Activated CD4-positive, CD25-positive, alpha-beta regulatory T cell treated with anti-CD3 and anti-CD28 coated beads, Interleukin-2, amount 50 U/mL, for 24 hours (primary cell): ENCODE data around the gene CDKN2D.
"Not testable (repeated sequence)": the region's sequence is repeated elsewhere in the genome, so short reads cannot be mapped to it uniquely, and the experiment has no call there.

Source experiments
- ATAC-seq, 2 donors: fragments of 150-1000 bp; cut with Tn5 transposase; one replicate each; pipeline ENCODE4 v1.10.0; 2021; ENCODE audit warnings: mild to moderate bottlenecking in 1 of 2, moderate library complexity in 1 of 2

CDKN2D gene

GRCh38 chr19:10580979-10581631, 12.3 kb upstream of the CDKN2D start:
- peak; percentile 90 to 93 for ATAC-seq

- ATAC-seq, result no peak
Measured at GRCh38 chr19:10577951-10578350, 9.2 kb upstream of the CDKN2D start.

GRCh38 chr19:10575011-10575716, 6.4 kb upstream of the CDKN2D start:
- no peak for ATAC-seq

GRCh38 chr19:10574462-10574861, 5.7 kb upstream of the CDKN2D start:
- no peak for ATAC-seq

GRCh38 chr19:10573793-10574192, 5.0 kb upstream of the CDKN2D start:
- not testable (repeated sequence) for ATAC-seq

GRCh38 chr19:10568062-10568825, 535 bp downstream of the CDKN2D start:
- ATAC-seq, result peak; percentile 4 to 8

- ATAC-seq, result no peak
Measured at GRCh38 chr19:10567656-10568055, 1.1 kb downstream of the CDKN2D start.

- ATAC-seq, result peak in 1 of 2 donors; percentile 1
Measured at GRCh38 chr19:10566658-10567410, 1.9 kb downstream of the CDKN2D start.

GRCh38 chr19:10566408-10566657, 2.4 kb downstream of the CDKN2D start:
- ATAC-seq, result no peak

GRCh38 chr19:10565567-10566407, 3.0 kb downstream of the CDKN2D start, which contains the start of gene KRI1:
KRI1 (minus strand) TSS chr19:10566010; CDS start chr19:10565999, 11 bp downstream.
- peak; percentile 55 for ATAC-seq

- ATAC-seq, result no peak
Measured at GRCh38 chr19:10565028-10565566, 3.7 kb downstream of the CDKN2D start.

GRCh38 chr19:10562609-10563008, 6.2 kb downstream of the CDKN2D start:
- ATAC-seq, result no peak

- no peak for ATAC-seq
Measured at GRCh38 chr19:10560154-10560553, 8.6 kb downstream of the CDKN2D start.

GRCh38 chr19:10557603-10558197, 11.1 kb downstream of the CDKN2D start:
- ATAC-seq, result no peak

- ATAC-seq, result no peak
Measured at GRCh38 chr19:10555610-10555973, 13.2 kb downstream of the CDKN2D start.

- no peak for ATAC-seq
Measured at GRCh38 chr19:10554760-10555609, 13.8 kb downstream of the CDKN2D start.

- ATAC-seq, result peak; percentile 51 to 60
Measured at GRCh38 chr19:10553943-10554381, 14.8 kb downstream of the CDKN2D start.

GRCh38 chr19:10553087-10553667, 15.6 kb downstream of the CDKN2D start:
- no peak for ATAC-seq

GRCh38 chr19:10552510-10553053, 16.2 kb downstream of the CDKN2D start:
- peak; percentile 53 to 60 for ATAC-seq
